Breast epithelium (tissue), 4 donors: ENCODE data around the gene RMND5B. TPM values are rescaled to one million over a fixed set of nuclear protein-coding genes. Genes with fewer than 3 reads are reported as not detected.

Experiments used
- DNase-seq, 2 donors: peaks; one replicate each; pipeline ENCODE4 v3.0.0-alpha.2; 2019; ENCODE audit warnings: low spot score in 2 of 2
- H3K27ac ChIP-seq, 2 donors: fragments of 200-600 bp; sonication (generic) in 1 of 2; one replicate each; pipeline ENCODE4 v1.5.1; 2016 to 2019; ENCODE audit warnings: mild to moderate bottlenecking in 1 of 2
- H3K27me3 ChIP-seq, 2 donors: fragments of 200-600 bp; sonication (generic) in 1 of 2; one replicate each; pipeline versions ENCODE4 v1.5.1 to v1.6.0; 2017 to 2019; ENCODE audit warnings: control low read depth in 1 of 2, mild to moderate bottlenecking in 1 of 2
- H3K36me3 ChIP-seq: fragments of 200-600 bp; one replicate; pipeline ENCODE4 v1.5.1; 2019
- H3K4me1 ChIP-seq, 2 donors: fragments of 200-600 bp; sonication (generic); one replicate each; pipeline ENCODE4 v1.5.1; 2016 to 2019; ENCODE audit warnings: control low read depth in 1 of 2
- H3K4me3 ChIP-seq, 3 donors: fragments of 200-600 bp; sonication (generic); 1 replicate in 2 of 3; 2 replicates in 1 of 3; pipeline ENCODE4 v1.5.1; 2016 to 2019; ENCODE audit warnings: mild to moderate bottlenecking in 3 of 3, moderate library complexity in 2 of 3
- H3K9me3 ChIP-seq, 2 donors: fragments of 200-600 bp; sonication (generic) in 1 of 2; one replicate each; pipeline ENCODE4 v1.5.1; 2016 to 2019; ENCODE audit warnings: control low read depth in 1 of 2
- CTCF ChIP-seq, 3 donors: fragments of 450-650 bp; IDR thresholded peaks; one replicate each; pipeline ENCODE4 v1.5.1; 2016 to 2017; ENCODE audit warnings: antibody characterized with exemption in 3 of 3, mild to moderate bottlenecking in 3 of 3, moderate library complexity in 3 of 3
- POLR2A ChIP-seq: fragments of 450-650 bp; IDR thresholded peaks from one replicate; pipeline ENCODE4 v1.6.1; 2016; ENCODE audit warnings: antibody characterized with exemption, mild to moderate bottlenecking, moderate library complexity
- POLR2AphosphoS5 ChIP-seq, 3 donors: sonication (generic); formaldehyde crosslinking; IDR thresholded peaks; one replicate each; pipeline ENCODE4 v1.6.1; 2017; ENCODE audit warnings: antibody characterized with exemption in 3 of 3
- intact Hi-C: fragments of 100-400 bp; cut with DNase I; formaldehyde crosslinking; loops from one replicate; pipeline ENCODE4 v1.15.1; 2023; ENCODE audit warnings: low total_unique reads
- total RNA-seq, 3 donors: library from RNA; depleted of rRNA; stranded (reverse); fragments of >200 nt; gene quantifications; one replicate each; pipeline ENCODE4 v1.1.0, GENCODE V29; 2016

Gene RMND5B
- total RNA-seq, 3 donors from 2014 or later, result 34.4 to 40.4 (median 36.3) TPM

- no peak for DNase-seq
- no peaks in the 10 kb centered on the region for H3K4me1 ChIP-seq
- H3K4me3 ChIP-seq, result no peak overlapping the region
- H3K9me3 ChIP-seq, result no peaks in the 10 kb centered on the region
- no peak for TF ChIP-seq CTCF (IDR thresholded peaks at IDR 0.05)
- TF ChIP-seq POLR2AphosphoS5 (IDR thresholded peaks at IDR 0.05), result no peak
- TF ChIP-seq POLR2A, result no peak
- H3K36me3 ChIP-seq, result no peaks in the 10 kb centered on the region
- H3K27ac ChIP-seq, result no peak overlapping the region
- intact Hi-C loops, result no loop called here
- H3K27me3 ChIP-seq, result no peaks in the 10 kb centered on the region
Observed at GRCh38 chr5:178137991-178138390, 7.2 kb downstream of the RMND5B start.

- DNase-seq, result no peak
- Histone ChIP-seq H3K4me3 (no peak overlapping the region), H3K9me3 (no peaks in the 10 kb centered on the region), H3K36me3 (peaks cover 9% of the 10 kb centered on the region), H3K4me1 (no peaks in the 10 kb centered on the region), H3K27me3 (no peaks in the 10 kb centered on the region), H3K27ac (no peak overlapping the region)
- intact Hi-C loops, result loop anchor here (10.0 kb wide), 1 partner anchor 67 kb away; no protein-coding TSS in a partner anchor
- TF ChIP-seq POLR2A (no peak), POLR2AphosphoS5 (IDR thresholded peaks at IDR 0.05) (no peak), CTCF (IDR thresholded peaks at IDR 0.05) (no peak)
Observed at GRCh38 chr5:178141550-178141949, 10.7 kb downstream of the RMND5B start.

- intact Hi-C loops, result loop anchor here (10.0 kb wide), 1 partner anchor 68 kb away; no protein-coding TSS in a partner anchor
- H3K4me3 ChIP-seq, result no peak overlapping the region
- TF ChIP-seq POLR2AphosphoS5 (IDR thresholded peaks at IDR 0.05) (no peak), POLR2A (no peak), CTCF (IDR thresholded peaks at IDR 0.05) (no peak)
- no peaks in the 10 kb centered on the region for H3K4me1 ChIP-seq
- no peak for DNase-seq
- no peak overlapping the region for H3K27ac ChIP-seq
- no peaks in the 10 kb centered on the region for H3K9me3 ChIP-seq
- H3K36me3 ChIP-seq, result peaks cover 9% of the 10 kb centered on the region
- H3K27me3 ChIP-seq, result no peaks in the 10 kb centered on the region
Observed at GRCh38 chr5:178142642-178143041, 11.8 kb downstream of the RMND5B start.

- TF ChIP-seq POLR2AphosphoS5 (IDR thresholded peaks at IDR 0.05) (no peak), CTCF (IDR thresholded peaks at IDR 0.05) (no peak), POLR2A (no peak)
- peaks cover 13% of the 10 kb centered on the region for H3K36me3 ChIP-seq
Observed at GRCh38 chr5:178143246-178143645, 12.4 kb downstream of the RMND5B start.

GRCh38 chr5:178143901-178144300 lies 13.1 kb downstream of the RMND5B start:
- no peaks in the 10 kb centered on the region for H3K9me3 ChIP-seq
- no peak overlapping the region for H3K4me3 ChIP-seq
- no peaks in the 10 kb centered on the region for H3K27me3 ChIP-seq
- no peak for DNase-seq
- intact Hi-C loops, result loop anchor here (10.0 kb wide), 1 partner anchor 69 kb away; no protein-coding TSS in a partner anchor
- no peak for TF ChIP-seq POLR2A
- TF ChIP-seq CTCF (IDR thresholded peaks at IDR 0.05), result no peak
- no peak for TF ChIP-seq POLR2AphosphoS5 (IDR thresholded peaks at IDR 0.05)
- no peaks in the 10 kb centered on the region for H3K4me1 ChIP-seq
- peaks cover 19% of the 10 kb centered on the region for H3K36me3 ChIP-seq
- no peak overlapping the region for H3K27ac ChIP-seq

More at GRCh38 chr5:178143246-178143645, 12.4 kb downstream of the RMND5B start:
- intact Hi-C loops, result loop anchor here (10.0 kb wide), 1 partner anchor 68 kb away; no protein-coding TSS in a partner anchor
- DNase-seq, result no peak
- Histone ChIP-seq H3K9me3 (no peaks in the 10 kb centered on the region), H3K27me3 (no peaks in the 10 kb centered on the region), H3K4me1 (no peaks in the 10 kb centered on the region), H3K27ac (no peak overlapping the region), H3K4me3 (no peak overlapping the region)
